GM19099 (cell line): ENCODE results near the gene FAM236B.
"Not testable (repeated sequence)": the region's sequence is repeated elsewhere in the genome, so short reads cannot be mapped to it uniquely, and the experiment has no call there.

Experiments used
- POLR2A ChIP-seq: IDR thresholded peaks from 3 replicates; pipeline ENCODE4 v1.6.1; 2011; ENCODE audit warnings: low read depth; ENCODE audit not compliant: insufficient read length; ENCODE audit errors: extremely low read depth

The FAM236B gene

GRCh38 chrX:72782560-72782959 is at the start of gene FAM236B:
TSS of gene FAM236B (minus strand) at chrX:72782660. CDS start at chrX:72782560, 100 bp downstream.
- TF ChIP-seq POLR2A, result not testable (repeated sequence)

GRCh38 chrX:72808110-72808509 is 25.6 kb upstream of the FAM236B start, which contains the start of gene FAM236D:
TSS of gene FAM236D (minus strand) at chrX:72808210. CDS start at chrX:72808110, 100 bp downstream.
- not testable (repeated sequence) for TF ChIP-seq POLR2A

- TF ChIP-seq POLR2A, result not testable (repeated sequence)
Measured at GRCh38 chrX:72776653-72777466, 5.6 kb downstream of the FAM236B start, which contains the start of gene DMRTC1B. TSS of gene DMRTC1B (plus strand) at chrX:72776890. CDS start at chrX:72845136, 68,246 bp downstream.

GRCh38 chrX:72735561-72735960 is 46.9 kb downstream of the FAM236B start:
- no peak for TF ChIP-seq POLR2A
